Thoracic aorta (tissue), 2 donors: ENCODE results near the gene HDGFL3. TPM values are rescaled to one million over a fixed set of nuclear protein-coding genes. Genes with fewer than 3 reads are reported as not detected.
"Not testable (repeated sequence)": the region's sequence is repeated elsewhere in the genome, so short reads cannot be mapped to it uniquely, and the experiment has no call there.

Source experiments
- ATAC-seq: fragments of 150-250 bp; one replicate; pipeline ENCODE4 v1.8.0; 2017; ENCODE audit warnings: low read depth; ENCODE audit not compliant: insufficient number of reproducible peaks, low FRiP score
- DNase-seq: peaks from one replicate; pipeline ENCODE4 v3.0.0-alpha.2; 2020; ENCODE audit warnings: low spot score
- H3K27ac ChIP-seq, 2 donors: fragments of 200-600 bp; sonication (generic); 1 replicate in 1 of 2; 2 replicates in 1 of 2; pipeline ENCODE4 v1.5.1; 2016; ENCODE audit warnings: mild to moderate bottlenecking in 2 of 2, moderate library complexity in 2 of 2
- H3K27me3 ChIP-seq: fragments of 200-600 bp; sonication (generic); replicated peaks from 2 replicates; pipeline ENCODE4 v1.6.0; 2016; ENCODE audit warnings: mild to moderate bottlenecking; ENCODE audit not compliant: insufficient read depth
- H3K36me3 ChIP-seq: fragments of 200-600 bp; sonication (generic); one replicate; pipeline ENCODE4 v1.5.1; 2016
- H3K4me1 ChIP-seq, 2 donors: fragments of 200-600 bp; sonication (generic); 1 replicate in 1 of 2; 2 replicates in 1 of 2; pipeline versions ENCODE4 v1.5.1 to v1.6.0; 2016; ENCODE audit warnings: low read depth in 2 of 2, mild to moderate bottlenecking in 1 of 2; ENCODE audit not compliant: control insufficient read depth in 1 of 2
- H3K4me3 ChIP-seq: fragments of 200-600 bp; sonication (generic); 2 replicates; pipeline ENCODE4 v1.5.1; 2016; ENCODE audit warnings: mild to moderate bottlenecking
- H3K9me3 ChIP-seq: fragments of 200-600 bp; sonication (generic); 2 replicates; pipeline ENCODE4 v1.5.1; 2016
- total RNA-seq, 2 donors: library from RNA; depleted of rRNA; stranded (reverse); fragments of >200 nt; gene quantifications; one replicate each; pipeline versions ENCODE4 v1.1.0 to v1.2.3, GENCODE V29; 2016
- TF ChIP-seq, protein P1 (sequence below): fragments of 200-600 bp; sonication (generic); IDR thresholded peaks from one replicate; pipeline ENCODE4 v1.5.1; 2019; ENCODE audit warnings: antibody characterized with exemption

The HDGFL3 gene
- total RNA-seq, 2 donors from 2014 or later, result 19.6 to 118 TPM

DNA sequence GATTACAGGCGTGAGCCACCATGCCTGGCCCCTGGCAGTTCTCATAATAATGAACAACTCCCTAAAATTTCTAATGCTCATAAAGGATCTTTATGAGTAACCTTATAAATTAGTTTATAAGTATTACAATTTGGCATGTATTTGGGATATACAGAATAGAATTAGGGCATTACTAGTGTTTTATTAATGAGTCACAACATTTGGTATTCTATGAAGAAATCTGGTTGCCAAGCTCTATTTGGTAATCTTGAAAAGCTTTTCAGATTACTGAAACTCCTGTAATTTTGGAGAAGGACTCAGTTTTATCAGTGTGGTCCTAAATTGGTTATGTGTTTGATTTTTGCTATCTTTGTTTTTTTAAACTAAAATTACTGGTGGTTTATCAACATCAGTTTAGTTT, 54.3 kb downstream of the HDGFL3 start:
- H3K27me3 ChIP-seq, result no peaks in the 10 kb centered on the region
- no peak overlapping the region for H3K27ac ChIP-seq
- H3K4me1 ChIP-seq, result no peaks in the 10 kb centered on the region
- H3K4me3 ChIP-seq, result no peak overlapping the region
- ATAC-seq, result no peak
- no peaks in the 10 kb centered on the region for H3K9me3 ChIP-seq
- H3K36me3 ChIP-seq, result peaks cover 20% of the 10 kb centered on the region
- TF ChIP-seq, protein P1, sequence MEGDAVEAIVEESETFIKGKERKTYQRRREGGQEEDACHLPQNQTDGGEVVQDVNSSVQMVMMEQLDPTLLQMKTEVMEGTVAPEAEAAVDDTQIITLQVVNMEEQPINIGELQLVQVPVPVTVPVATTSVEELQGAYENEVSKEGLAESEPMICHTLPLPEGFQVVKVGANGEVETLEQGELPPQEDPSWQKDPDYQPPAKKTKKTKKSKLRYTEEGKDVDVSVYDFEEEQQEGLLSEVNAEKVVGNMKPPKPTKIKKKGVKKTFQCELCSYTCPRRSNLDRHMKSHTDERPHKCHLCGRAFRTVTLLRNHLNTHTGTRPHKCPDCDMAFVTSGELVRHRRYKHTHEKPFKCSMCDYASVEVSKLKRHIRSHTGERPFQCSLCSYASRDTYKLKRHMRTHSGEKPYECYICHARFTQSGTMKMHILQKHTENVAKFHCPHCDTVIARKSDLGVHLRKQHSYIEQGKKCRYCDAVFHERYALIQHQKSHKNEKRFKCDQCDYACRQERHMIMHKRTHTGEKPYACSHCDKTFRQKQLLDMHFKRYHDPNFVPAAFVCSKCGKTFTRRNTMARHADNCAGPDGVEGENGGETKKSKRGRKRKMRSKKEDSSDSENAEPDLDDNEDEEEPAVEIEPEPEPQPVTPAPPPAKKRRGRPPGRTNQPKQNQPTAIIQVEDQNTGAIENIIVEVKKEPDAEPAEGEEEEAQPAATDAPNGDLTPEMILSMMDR, result no peak
- DNase-seq, result no peak

DNA sequence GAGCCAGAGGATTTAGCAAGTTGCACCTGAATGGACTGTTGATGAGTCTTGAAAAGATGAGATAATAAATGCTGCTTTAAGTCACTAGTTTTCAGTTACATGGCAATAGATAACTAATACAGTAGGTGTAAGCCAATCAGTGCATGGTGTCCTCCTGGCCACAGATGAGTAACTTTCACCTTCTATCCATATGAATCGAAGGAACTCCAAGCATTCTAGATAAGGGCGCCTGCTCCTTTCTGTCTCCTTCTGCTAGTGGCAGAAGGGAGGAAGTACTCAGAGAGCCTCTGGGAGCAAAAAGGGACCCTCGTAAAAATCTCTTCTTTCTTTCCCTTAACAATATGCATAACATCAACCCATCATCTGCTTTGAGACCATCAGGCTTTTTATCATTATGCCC, 62.9 kb downstream of the HDGFL3 start:
- TF ChIP-seq, protein P1, result no peak
- H3K27ac ChIP-seq, result no peak overlapping the region
- H3K9me3 ChIP-seq, result no peaks in the 10 kb centered on the region
- DNase-seq (no peak), ATAC-seq (no peak)
- no peaks in the 10 kb centered on the region for H3K27me3 ChIP-seq
- no peaks in the 10 kb centered on the region for H3K4me1 ChIP-seq
- peaks cover 18% of the 10 kb centered on the region for H3K36me3 ChIP-seq
- H3K4me3 ChIP-seq, result no peak overlapping the region

GRCh38 chr15:83142151-83142550, 65.5 kb downstream of the HDGFL3 start:
- H3K36me3 ChIP-seq, result peaks cover 14% of the 10 kb centered on the region
- not testable (repeated sequence) for H3K27ac ChIP-seq, DNase-seq, H3K27me3 ChIP-seq, H3K4me1 ChIP-seq, H3K4me3 ChIP-seq, H3K9me3 ChIP-seq, ATAC-seq

DNA sequence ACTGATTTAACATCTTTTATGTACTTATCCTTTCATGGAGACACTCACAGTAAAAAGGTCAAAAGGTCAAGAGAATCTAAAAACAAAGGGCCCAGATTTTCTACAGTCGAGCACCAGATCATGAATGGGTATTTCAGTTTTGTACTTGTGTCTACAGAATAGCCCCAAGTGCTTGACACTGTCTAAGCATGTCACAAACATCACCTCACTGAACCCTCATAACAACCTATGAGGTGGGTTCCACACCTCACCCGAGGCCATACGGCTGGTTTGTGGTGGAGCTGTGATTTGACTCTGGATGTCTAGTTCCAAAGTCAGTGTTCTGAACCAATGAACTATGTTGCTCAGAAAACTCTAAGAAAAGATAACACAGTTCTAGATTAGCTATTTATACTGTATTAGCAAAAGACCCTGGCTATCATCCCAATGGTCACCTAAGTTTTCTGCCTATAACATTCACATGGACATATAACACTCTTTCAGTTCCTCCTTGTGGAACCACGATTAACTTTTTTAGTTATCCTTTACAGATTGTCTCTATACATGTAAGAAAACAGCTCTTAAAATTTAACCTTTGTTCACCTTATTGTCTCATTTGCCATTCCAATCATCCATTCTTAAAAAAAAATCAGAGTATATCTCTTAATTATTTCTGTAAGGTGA, 74.6 kb downstream of the HDGFL3 start:
- TF ChIP-seq, protein P1, result no peak
- ATAC-seq, result no peak
- Histone ChIP-seq H3K36me3 (no peaks in the 10 kb centered on the region), H3K4me1 (no peaks in the 10 kb centered on the region), H3K4me3 (no peak overlapping the region), H3K27me3 (no peaks in the 10 kb centered on the region), H3K9me3 (no peaks in the 10 kb centered on the region), H3K27ac (no peak overlapping the region)
- DNase-seq, result no peak

DNA sequence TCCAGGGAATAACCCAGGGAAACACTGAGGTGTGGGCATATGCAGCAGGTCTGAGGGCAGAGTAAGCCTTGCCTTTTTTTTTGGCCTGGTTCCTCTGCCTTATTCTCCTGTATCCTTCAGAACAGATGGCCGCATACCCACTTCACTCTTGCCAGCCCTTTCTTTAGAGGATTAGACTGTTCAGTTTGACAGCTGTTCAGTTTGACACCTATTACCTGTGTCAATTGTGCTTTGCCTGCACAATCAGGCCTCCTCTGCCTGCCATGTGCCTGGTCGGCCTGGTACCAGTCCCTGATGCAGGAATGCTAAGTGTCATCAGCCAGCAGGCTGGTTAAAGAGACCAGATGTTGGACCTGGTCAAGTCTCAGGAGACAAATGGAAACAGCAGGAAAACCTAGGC, 77.8 kb downstream of the HDGFL3 start:
- no peak for DNase-seq
- no peaks in the 10 kb centered on the region for H3K36me3 ChIP-seq
- H3K9me3 ChIP-seq, result no peaks in the 10 kb centered on the region
- H3K27me3 ChIP-seq, result no peaks in the 10 kb centered on the region
- H3K27ac ChIP-seq, result no peak overlapping the region
- no peak for ATAC-seq
- TF ChIP-seq, protein P1, result no peak
- no peaks in the 10 kb centered on the region for H3K4me1 ChIP-seq
- no peak overlapping the region for H3K4me3 ChIP-seq
